ENCODE measurements around the gene MEX3B. TPM values are rescaled to one million over a fixed set of nuclear protein-coding genes. Genes with fewer than 3 reads are reported as not detected.
"Not testable (repeated sequence)": the region's sequence is repeated elsewhere in the genome, so short reads cannot be mapped to it uniquely, and the experiment has no call there.

Gene MEX3B
- total RNA-seq, 1 donor = 2.1 TPM

DNA sequence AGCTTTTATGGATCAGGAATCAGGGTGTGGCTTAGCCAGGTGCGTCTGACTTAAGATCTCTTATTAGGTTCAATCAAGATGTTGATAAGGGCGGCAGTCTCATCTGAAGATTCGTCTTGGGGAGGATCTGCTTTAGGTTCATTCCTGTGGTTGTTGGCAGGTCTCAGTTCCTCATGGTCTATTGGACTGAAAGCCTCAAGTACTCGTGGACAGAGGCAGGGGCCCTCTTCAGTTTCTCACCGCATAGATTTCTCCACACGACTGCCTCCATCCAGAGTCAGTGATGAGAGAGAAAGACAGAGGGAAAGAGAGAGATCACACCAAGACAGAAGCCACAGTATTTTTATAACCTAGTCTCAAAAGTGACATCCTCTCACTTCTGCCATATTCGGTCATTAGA lies 9.4 kb downstream of the MEX3B start:
- DNase-seq (ENCODE audit: low read depth) = no peak
- no peak for TF ChIP-seq CTCF (IDR thresholded peaks at IDR 0.05; ENCODE audit: insufficient read depth, low read length)
- no peak overlapping the region for H3K4me3 ChIP-seq (ENCODE audit: low read depth, low read length)

DNA sequence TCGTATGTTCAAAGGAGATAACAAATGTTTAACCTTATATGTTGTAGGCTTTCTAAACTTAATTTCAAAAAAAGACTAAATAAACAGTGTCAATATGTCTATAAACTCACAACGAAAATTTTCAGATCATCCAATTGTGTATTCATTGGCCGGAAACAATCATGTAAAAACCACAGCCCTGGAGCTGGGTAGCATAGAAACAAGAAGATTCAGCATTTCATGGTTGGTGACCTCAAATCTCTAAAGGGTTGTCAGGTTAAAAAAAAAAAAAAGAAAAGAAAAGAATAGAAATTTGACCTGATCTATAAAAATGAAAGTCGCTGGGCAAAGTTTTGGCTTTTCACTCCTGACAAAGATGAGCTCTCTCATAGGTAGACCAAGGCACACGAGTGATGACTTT lies 13.9 kb downstream of the MEX3B start:
- no peak overlapping the region for H3K4me3 ChIP-seq (ENCODE audit: low read depth, low read length)
- DNase-seq (ENCODE audit: low read depth) = no peak
- no peak for TF ChIP-seq CTCF (IDR thresholded peaks at IDR 0.05; ENCODE audit: insufficient read depth, low read length)

GRCh38 chr15:82030176-82030575 lies 15.6 kb downstream of the MEX3B start:
- no peak for DNase-seq (ENCODE audit: low read depth)
- no peak overlapping the region for H3K4me3 ChIP-seq (ENCODE audit: low read depth, low read length)
- TF ChIP-seq CTCF (IDR thresholded peaks at IDR 0.05; ENCODE audit: insufficient read depth, low read length) = no peak

- H3K4me3 ChIP-seq (ENCODE audit: low read depth, low read length); DNase-seq (ENCODE audit: low read depth): not testable (repeated sequence)
Measured at GRCh38 chr15:82028163-82028562, 17.7 kb downstream of the MEX3B start.

DNA sequence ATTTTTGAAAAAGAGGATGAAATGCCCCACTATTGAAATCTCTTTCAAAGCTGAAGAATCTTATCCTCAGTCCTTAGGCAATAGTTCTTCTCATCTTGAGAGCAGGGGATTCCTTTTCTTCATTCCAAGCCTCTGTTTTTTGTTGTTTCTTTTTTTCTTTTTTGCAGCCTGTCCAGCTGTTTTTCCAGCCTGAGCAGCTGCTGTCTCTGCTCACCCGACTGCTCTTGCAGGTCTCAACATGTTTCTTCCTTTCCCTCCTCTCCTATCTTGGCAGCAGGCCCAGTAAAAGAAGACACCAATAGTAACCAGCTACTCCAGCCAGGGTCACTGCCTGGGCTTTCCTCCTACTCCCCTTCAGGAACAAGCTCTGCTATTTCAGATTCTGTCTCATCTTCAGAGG lies 23.8 kb downstream of the MEX3B start:
- TF ChIP-seq CTCF (IDR thresholded peaks at IDR 0.05; ENCODE audit: insufficient read depth, low read length) = no peak
- H3K4me3 ChIP-seq (ENCODE audit: low read depth, low read length) = no peak overlapping the region
- peak; percentile 16 for DNase-seq (ENCODE audit: low read depth)

DNA sequence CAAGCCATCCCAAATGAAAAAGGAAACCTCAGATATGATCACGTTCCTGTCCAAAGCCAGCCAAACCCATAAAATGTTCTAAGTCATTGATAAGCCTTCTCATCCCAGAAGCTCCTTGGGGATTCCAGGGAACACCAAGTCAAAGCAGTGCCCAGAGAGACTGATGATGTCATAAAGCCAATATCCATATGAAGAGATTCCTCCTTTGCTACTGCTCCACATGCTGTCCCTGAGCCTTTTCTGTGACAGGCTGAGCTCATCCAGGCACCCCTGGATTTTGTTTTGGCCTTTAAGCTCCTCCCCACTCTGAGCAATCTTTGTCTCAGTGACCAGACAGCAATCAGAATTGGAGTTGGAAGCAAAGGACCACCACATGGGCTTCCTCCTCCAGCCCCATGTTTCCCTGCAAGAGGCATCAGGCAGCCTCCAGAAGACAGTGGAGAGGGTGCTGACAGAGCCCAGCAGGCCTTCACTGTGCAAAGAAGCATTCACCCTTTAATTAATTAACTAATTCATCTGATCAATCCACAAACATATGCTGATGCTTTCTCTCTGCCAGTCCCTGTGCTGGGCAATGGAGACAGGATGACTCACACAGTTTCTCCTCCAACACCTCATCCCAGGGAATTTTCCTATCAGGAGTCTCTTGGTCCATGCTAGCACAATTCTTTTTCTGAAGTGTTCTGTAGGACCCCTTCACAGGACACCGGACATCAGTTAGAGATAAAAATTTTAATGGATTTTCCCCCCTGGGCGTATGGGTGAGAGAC lies 25.0 kb downstream of the MEX3B start:
- TF ChIP-seq CTCF (IDR thresholded peaks at IDR 0.05; ENCODE audit: insufficient read depth, low read length) = no peak
- no peak for DNase-seq (ENCODE audit: low read depth)

DNA sequence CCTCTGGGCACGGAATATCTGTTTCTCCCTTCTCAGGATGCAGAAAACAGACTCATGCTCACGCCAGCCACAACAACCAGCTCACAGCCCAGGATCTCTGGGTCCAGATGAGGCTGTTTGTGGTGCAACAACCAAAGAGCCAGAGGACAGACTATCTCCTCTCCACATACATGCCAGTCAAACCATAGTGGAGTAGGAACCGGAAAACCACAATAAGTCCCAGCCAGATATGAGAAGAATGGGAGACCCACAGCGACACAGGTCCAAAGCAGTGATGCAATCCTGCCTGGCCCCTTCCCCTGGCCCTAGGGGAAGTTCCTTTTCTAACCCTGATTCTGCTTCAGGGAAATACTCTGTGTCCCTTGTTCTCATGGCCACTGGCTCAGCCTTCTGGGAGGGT lies 27.6 kb downstream of the MEX3B start:
- no peak for DNase-seq (ENCODE audit: low read depth)

More for the DNA sequence above, 25.0 kb downstream of the MEX3B start:
- no peak overlapping the region for H3K4me3 ChIP-seq (ENCODE audit: low read depth, low read length)

More for the DNA sequence above, 27.6 kb downstream of the MEX3B start:
- TF ChIP-seq CTCF (IDR thresholded peaks at IDR 0.05; ENCODE audit: insufficient read depth, low read length) = no peak
- H3K4me3 ChIP-seq (ENCODE audit: low read depth, low read length) = no peak overlapping the region
